GM19463 (cell line): Measurements from ENCODE around the gene TSPAN2.

ENCODE experiments used
- ATAC-seq: cut with Tn5 transposase; IDR thresholded peaks from one replicate; pipeline ENCODE4 v1.9.1; 2021; ENCODE audit warnings: mild to moderate bottlenecking, moderate library complexity; ENCODE audit not compliant: unreplicated experiment

The TSPAN2 gene

GRCh38 chr1:115114308-115114707, 25.0 kb upstream of the TSPAN2 start:
- ATAC-seq = no peak

GRCh38 chr1:115113766-115114165, 24.5 kb upstream of the TSPAN2 start:
- ATAC-seq = no peak

GRCh38 chr1:115112496-115113375, 23.4 kb upstream of the TSPAN2 start:
- ATAC-seq = no peak

DNA sequence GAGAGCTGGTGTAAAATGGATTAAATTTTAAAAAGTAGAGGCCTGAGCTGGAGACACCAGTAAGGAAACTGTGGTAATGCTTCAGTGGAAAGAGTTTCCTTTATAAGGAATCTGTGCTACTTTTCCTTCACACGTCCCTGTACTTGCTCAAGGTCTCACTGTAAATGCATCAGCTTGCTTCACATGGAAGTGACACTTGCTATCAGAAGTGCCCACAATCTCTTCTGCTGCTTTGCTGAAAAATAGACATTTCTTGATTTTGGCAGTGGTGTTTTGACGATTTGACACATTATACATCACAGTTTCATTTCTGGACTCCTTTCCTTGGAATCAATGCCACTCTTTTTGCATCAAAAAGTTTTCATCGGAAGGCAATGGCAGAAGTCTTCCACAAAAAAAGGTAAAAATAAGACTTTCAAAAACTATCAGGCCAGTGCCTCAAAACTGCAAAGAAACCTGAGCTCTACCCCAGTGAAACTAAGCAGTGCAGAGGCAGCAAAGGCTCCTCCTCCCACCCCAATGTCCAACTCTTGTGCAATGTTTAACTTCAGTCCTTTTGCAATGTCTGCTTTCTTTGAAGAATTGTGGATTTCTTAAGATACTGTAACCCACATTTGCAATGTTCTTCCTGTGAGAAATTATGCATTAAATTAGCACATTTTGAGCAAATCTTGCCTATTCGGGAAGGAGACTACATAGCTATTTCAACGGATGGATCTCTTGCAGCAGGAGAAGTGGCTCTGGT, 18.4 kb upstream of the TSPAN2 start:
- no peak for ATAC-seq

DNA sequence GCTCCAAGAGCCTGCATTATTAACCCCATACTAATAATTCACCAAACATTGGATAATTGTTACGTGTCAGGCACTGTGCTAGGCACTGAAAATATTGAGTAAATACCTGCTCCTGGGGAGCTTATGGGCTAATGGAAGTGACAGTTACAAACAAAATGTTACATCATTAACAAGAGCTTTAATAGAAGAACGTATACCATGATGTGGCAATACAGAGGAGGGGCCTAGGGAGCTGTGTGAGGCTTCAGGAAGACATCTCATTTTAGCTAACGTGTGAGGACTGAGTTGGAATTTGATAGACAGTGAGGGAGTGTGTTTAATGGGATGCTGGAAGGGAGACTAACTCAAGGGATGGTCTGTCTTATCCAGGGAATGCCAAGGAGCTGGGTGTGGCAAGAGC, 16.5 kb upstream of the TSPAN2 start:
- ATAC-seq = no peak

- ATAC-seq = no peak
Measured at GRCh38 chr1:115099693-115100050, 10.4 kb upstream of the TSPAN2 start.

- ATAC-seq = peak; percentile 87
Measured at GRCh38 chr1:115098979-115099692, 9.8 kb upstream of the TSPAN2 start.

DNA sequence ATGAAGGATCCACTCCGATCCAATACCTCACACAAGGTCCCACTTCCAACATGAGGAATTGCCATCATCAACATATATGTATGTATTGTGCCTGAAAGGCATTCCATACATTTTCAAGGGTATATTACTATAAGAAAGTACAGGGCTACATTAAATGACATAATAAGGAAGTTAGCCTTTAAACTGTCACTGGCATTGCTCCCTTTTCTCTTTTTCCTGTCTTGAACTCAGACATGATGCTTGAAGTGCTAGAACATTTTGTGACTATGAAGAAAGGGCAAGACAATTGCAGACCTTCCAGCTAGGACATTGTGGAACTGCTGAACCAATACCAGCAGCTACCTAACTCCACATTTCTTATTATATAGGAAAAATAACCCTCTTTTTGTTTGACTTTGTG, 2.9 kb upstream of the TSPAN2 start:
- no peak for ATAC-seq

DNA sequence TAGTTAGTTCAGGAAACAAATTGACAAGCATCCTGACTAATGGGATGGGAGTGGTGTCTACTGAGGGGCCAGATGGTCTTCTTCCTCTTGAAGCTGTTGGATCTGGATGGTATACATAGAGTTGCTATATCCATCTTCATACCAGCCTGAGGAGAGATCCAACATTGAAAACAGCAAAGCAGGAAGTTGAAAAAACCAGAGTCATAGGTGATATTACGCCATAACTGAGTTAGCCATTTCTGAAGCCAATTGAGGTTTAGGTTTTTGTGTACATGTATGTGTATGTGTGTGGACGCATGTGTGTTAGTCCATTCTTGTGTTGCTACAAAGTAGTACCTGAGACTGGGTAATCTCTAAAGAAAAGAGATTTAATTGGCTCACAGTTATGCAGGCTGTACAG, 2.3 kb upstream of the TSPAN2 start:
- no peak for ATAC-seq

- ATAC-seq = no peak
Measured at GRCh38 chr1:115090956-115091355, 1.7 kb upstream of the TSPAN2 start.

DNA sequence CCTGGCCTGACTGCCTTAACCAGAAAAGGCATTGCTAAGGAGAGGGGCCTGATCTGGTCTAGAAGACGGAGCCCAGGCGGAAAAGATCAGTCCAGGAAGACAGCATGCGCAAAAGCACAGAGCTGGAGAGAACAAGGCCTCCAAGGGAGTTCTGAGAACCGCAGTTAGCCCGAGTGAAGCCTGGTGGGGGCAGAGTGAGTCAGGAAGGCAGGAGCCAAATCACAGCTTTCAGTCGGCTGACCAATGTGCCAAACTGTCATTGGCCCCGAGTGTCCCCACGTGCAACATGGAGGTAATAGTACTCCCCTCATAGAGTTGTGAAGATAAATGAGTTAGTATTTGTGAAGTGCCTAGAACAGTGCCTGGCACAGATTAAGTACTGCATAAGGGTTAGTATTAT, 1.2 kb upstream of the TSPAN2 start:
- no peak for ATAC-seq

GRCh38 chr1:115090186-115090490, 835 bp upstream of the TSPAN2 start:
- ATAC-seq = no peak

- ATAC-seq = no peak
Measured at GRCh38 chr1:115088871-115089419, 358 bp downstream of the TSPAN2 start.

DNA sequence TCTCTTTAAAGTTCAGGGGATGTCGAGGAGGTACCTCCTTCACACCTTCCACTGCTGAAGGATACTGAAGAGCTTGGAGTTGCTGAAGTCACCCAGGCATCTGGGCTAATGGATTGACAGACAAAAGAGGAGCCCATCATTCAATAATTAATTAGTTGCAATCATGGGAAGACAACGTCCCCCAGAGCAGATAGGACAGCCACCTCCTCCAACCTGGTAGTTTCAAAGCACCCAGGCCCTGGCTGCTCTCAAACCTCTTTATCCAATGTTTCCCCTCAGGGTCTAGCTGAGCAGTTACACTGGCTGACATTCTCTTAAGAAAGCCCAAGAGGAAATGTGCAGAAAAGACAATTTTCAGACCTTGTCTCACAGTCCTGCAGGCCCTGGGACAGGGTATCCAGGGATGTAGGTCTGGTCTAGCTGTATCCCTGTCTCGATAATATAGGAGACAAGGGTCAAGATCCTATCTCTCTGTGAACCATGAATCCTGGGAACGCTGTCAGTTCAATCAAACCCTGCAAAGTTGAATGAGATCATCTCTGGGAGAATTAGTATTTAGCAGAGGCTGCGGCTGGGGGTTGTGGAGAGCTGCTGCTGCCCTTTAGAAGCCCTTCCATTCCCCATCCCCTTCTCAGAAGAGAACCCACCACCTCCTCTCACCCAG, 1.1 kb downstream of the TSPAN2 start:
- ATAC-seq = no peak

DNA sequence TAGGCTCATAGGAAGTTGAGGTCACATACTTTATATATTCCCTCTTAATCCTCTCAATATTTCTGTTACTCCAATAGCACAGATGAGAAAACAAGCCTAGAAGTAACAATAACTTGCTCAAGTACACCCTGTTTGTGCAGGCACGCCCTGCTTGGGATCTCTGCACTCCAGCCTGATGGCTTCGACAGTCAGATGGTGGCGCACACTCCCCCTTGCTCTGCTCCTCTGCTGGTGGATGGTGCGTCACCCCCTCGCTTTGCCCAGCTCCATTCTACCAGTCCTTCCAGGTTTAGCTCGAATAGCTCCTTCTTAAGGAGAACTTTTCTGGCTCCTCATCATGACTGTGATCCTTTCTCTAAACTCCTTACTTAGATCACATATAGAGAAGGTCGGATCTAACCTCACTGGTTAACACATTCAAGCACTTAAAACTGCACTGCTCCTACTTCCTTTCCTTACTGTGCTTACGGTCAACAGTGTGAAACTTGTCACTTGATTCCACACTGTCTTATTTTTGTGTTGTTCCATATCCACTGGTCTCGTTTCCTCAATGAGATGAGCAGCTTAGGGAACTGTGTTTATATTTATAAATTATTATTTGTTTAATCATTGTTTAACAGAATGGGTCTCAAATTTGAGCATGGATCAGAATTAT, 3.0 kb downstream of the TSPAN2 start:
- no peak for ATAC-seq

- ATAC-seq = no peak
Measured at GRCh38 chr1:115084902-115085511, 4.3 kb downstream of the TSPAN2 start.

DNA sequence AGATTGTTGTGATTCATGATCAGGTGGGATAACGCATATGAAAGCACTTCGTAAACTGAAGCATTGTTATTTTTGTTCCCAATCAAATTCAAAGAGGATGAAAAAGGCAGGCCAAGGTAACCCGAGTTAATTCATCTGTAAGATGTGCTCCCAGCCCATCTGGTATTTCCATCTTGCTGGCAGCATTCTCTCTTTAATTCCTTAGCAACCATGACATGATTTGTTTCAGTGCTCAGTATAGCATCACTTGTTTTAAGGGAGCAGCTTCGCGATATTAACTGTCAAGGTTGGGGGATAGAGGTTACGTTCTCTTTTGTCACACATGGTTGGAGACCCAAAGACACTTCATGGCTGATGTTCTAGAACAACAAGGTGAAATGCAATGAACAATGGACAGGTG, 6.4 kb downstream of the TSPAN2 start:
- ATAC-seq = no peak

DNA sequence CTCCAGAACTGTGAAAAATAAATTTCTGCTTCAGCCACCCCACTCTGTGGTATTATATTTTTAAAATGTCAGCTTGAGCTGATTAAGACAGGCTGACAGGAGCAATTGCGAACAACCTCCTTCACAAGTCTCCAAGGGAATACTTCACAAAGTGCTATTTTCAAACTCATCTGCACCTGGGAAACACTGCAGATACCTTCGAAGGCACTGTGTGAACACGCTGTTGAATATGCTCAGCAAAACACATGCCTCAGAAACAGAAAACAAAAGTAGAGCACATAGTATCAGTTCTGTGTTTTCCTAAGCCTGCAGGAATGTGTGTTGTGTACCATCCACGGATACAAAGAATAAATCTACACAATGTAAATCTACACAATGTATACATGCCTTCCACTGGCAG, 10.6 kb downstream of the TSPAN2 start:
- ATAC-seq = no peak

DNA sequence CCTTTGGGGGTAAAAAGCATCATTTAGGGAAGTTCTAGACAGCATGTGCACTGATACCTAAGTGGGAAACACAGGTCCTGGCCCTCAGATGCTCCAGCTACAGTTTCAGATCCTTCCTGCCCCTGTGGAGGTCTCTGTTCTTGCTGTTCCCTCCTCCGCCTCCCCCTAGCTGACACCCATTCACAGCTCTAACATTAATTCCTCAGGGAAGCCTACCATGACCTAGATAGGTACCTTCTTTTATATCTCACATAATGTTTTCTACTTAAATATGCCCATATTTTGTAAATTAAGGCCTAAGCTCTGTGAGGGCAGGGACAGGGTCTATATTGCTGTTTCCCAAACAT, 11.3 kb downstream of the TSPAN2 start:
- ATAC-seq = no peak

DNA sequence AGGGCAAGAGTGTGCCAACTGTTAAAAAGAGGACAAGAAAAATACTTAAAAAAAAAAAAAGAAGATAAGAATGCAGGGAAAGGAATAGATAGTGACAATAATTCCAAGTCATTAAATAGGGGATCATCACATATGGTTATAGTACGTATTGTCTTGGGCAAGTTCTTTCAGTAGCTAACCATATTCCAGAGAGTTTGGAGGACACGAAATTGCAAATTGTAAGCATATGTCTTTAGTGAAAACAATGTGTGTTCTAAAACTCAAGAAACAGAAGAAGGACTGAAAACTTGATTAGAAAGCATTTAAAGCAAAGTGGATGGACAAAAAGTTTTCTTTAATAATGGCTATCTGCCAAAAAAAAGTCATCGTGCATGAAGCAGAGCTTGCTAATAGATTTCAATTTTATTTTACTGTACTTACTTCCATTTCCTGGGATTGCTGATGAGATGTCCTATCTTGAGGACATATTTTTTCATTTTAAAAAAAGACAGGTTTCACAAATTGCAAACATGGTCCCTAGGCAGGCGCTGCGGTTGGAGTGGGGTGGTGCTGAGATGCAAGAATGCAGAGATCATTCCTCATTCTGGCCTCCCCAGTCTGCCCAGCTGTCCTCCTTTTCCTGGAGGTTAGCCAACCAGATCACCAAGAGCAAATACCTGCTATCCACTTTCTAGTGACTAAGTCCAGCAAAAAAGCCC, 11.9 kb downstream of the TSPAN2 start:
- ATAC-seq = no peak
